Keratinocyte (primary cell): Measurements from ENCODE around the gene GBGT1. TPM values are rescaled to one million over a fixed set of nuclear protein-coding genes. Genes with fewer than 3 reads are reported as not detected.

Experiments
- DNase-seq: peaks from one replicate; pipeline ENCODE4 v3.0.0-alpha.2; 2011; ENCODE audit warnings: low read depth, missing footprints, low spot score
- FAIRE-seq: peaks from 2 replicates; lab custom pipeline; 2011; peaks lifted over from hg19 to GRCh38; lab: Jason Lieb, UNC
- H2AFZ ChIP-seq: 2 replicates; pipeline ENCODE4 v1.6.0; 2012; ENCODE audit warnings: low read length, control low read depth, inconsistent platforms; ENCODE audit not compliant: control insufficient read depth
- H3K27ac ChIP-seq: 2 replicates; pipeline ENCODE4 v1.5.1; 2011; ENCODE audit warnings: low read length; ENCODE audit not compliant: control insufficient read depth, insufficient read depth
- H3K27me3 ChIP-seq: 3 replicates; pipeline ENCODE4 v1.6.0; 2011; ENCODE audit warnings: low read length; ENCODE audit not compliant: control insufficient read depth, insufficient read depth; ENCODE audit errors: extremely low read depth
- H3K36me3 ChIP-seq, 2 experiments: 2 replicates in 1 of 2; 3 replicates in 1 of 2; pipeline ENCODE4 v1.5.1; 2011; ENCODE audit warnings: low read length in 2 of 2, mild to moderate bottlenecking in 1 of 2; ENCODE audit not compliant: control insufficient read depth in 2 of 2, insufficient read depth in 2 of 2; ENCODE audit errors: extremely low read depth in 1 of 2
- H3K4me1 ChIP-seq: 3 replicates; pipeline ENCODE4 v1.5.1; 2011; ENCODE audit warnings: low read length; ENCODE audit not compliant: control insufficient read depth, insufficient read depth; ENCODE audit errors: extremely low read depth
- H3K4me2 ChIP-seq: 3 replicates; pipeline ENCODE4 v1.6.0; 2011; ENCODE audit warnings: low read depth, low read length; ENCODE audit not compliant: control insufficient read depth, insufficient read depth; ENCODE audit errors: extremely low read depth
- H3K4me3 ChIP-seq, 3 experiments: fragments of 200-600 bp in 1 of 3; sonication (generic) in 1 of 3; 2 replicates in 2 of 3; 3 replicates in 1 of 3; pipeline ENCODE4 v1.5.1; 2011 to 2016; ENCODE audit warnings: low read length in 3 of 3, mild to moderate bottlenecking in 3 of 3, control low read depth in 2 of 3, inconsistent platforms in 1 of 3, low read depth in 1 of 3, mixed read lengths in 1 of 3, mixed run types in 1 of 3, moderate library complexity in 1 of 3; ENCODE audit not compliant: control insufficient read depth in 2 of 3, insufficient read depth in 2 of 3; ENCODE audit errors: extremely low read depth in 1 of 3
- H3K79me2 ChIP-seq: 2 replicates; pipeline ENCODE4 v1.6.0; 2012; ENCODE audit warnings: low read length; ENCODE audit not compliant: control insufficient read depth, insufficient read depth
- H3K9ac ChIP-seq: 3 replicates; pipeline ENCODE4 v1.6.0; 2011; ENCODE audit warnings: low read length; ENCODE audit not compliant: control insufficient read depth, insufficient read depth; ENCODE audit errors: extremely low read depth
- H3K9me1 ChIP-seq: 3 replicates; pipeline ENCODE4 v1.6.0; 2011; ENCODE audit warnings: low read length; ENCODE audit not compliant: control insufficient read depth, insufficient read depth; ENCODE audit errors: extremely low read depth
- H3K9me3 ChIP-seq: 2 replicates; pipeline ENCODE4 v1.5.1; 2012; ENCODE audit warnings: low read depth, low read length; ENCODE audit not compliant: control insufficient read depth
- H4K20me1 ChIP-seq: 3 replicates; pipeline ENCODE4 v1.6.0; 2011; ENCODE audit warnings: low read length; ENCODE audit not compliant: control insufficient read depth, insufficient read depth; ENCODE audit errors: extremely low read depth
- CTCF ChIP-seq, 3 experiments: IDR thresholded peaks in 1 of 3; conservative IDR thresholded peaks in 1 of 3; optimal IDR thresholded peaks in 1 of 3; 2 replicates in 2 of 3; 3 replicates in 1 of 3; pipeline versions ENCODE3 to v1.5.1; 2011; ENCODE audit warnings: low read length in 3 of 3, mild to moderate bottlenecking in 3 of 3, moderate library complexity in 2 of 3, control low read depth in 1 of 3, inconsistent platforms in 1 of 3; ENCODE audit not compliant: insufficient read depth in 2 of 3; ENCODE audit errors: extremely low read depth in 1 of 3
- EZH2 ChIP-seq: IDR thresholded peaks from one replicate; pipeline ENCODE4 v1.6.1; 2012; ENCODE audit warnings: inconsistent platforms, mild to moderate bottlenecking, low read length, moderate library complexity
- dilution Hi-C: fragments of 300-500 bp; cut with MboI; formaldehyde crosslinking; loops from one replicate; pipeline ENCODE4 v1.7.0; 2020; ENCODE audit warnings: low sequenced_read_pairs; ENCODE audit not compliant: extremely low pct_ligation_motif_present
- polyA plus RNA-seq, 5 experiments: library from polyadenylated mRNA; depleted of rRNA in 3 of 5; stranded (reverse) in 3 of 5; stranded (forward) in 1 of 5; unstranded in 1 of 5; fragments of >200 nt; gene quantifications; 1 replicate in 1 of 5; 2 replicates in 3 of 5; 3 replicates in 1 of 5; pipeline versions ENCODE4 v1.2.1 to v1.2.3, GENCODE V29; 2011 to 2012; ENCODE audit warnings: missing spikeins in 2 of 5, low read depth in 1 of 5, low replicate concordance in 1 of 5

The GBGT1 gene
- polyA plus RNA-seq, 1 donor (not counting 4 experiments of a cell fraction or from before 2014, with no cell fraction given), result 0.54 TPM

DNA sequence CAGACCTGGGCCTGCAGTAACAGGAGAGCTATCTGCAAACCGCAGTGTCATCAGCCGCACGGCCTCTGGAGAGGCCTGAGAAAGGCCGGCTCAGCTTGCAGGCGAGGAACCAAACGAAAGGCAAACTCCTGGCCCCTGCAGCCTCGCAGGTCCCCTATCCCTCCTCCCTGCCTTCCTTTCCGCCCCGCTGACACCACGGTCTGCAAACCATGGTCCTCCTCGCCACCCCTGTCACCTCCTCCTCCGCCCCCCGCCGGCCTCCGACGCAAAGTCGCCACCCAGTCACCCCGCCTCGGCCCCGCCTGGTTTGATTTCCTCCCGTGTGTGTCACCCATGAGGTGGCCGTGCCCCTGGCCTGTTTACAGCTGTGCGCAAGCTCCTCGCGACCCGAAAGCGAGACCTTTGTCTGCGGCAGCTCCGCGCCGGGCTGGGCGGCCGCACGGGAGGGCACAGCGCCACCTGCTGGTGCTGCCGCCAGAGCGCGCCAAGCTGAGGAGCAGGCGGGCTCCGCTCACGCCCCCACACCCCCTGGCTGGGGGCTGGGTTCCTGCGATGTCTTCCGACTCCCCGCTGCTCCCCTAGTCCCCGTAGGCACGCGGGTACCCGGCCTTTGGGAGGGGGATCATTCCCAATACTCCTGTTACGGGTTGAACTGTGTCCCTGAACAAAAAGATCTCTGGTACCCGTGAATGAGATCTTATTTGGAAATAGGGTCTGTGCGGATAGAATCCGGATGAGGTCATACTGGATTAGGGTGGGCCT lies 19.4 kb downstream of the GBGT1 start:
- H3K79me2 ChIP-seq, result peaks cover 48% of the 10 kb centered on the region
- no peaks in the 10 kb centered on the region for H3K9me1 ChIP-seq
- peaks cover 40% of the 10 kb centered on the region for H4K20me1 ChIP-seq
- no peaks in the 10 kb centered on the region for H3K9me3 ChIP-seq
- DNase-seq (no peak), FAIRE-seq (no peak)
- TF ChIP-seq EZH2 (no peak), CTCF (optimal IDR thresholded peaks at IDR 0.05 in 1 of 3, IDR thresholded peaks at IDR 0.05 in 1 of 3, conservative IDR thresholded peaks at IDR 0.05 in 1 of 3; ENCODE audit: extremely low read depth in 1 of 3, insufficient read depth in 2 of 3, low read length in 3 of 3) (peak in 2 of 3 experiments; percentile 90 to 97)
- peaks cover 0 to 8% of the 10 kb centered on the region in 2 experiments for H3K36me3 ChIP-seq
- dilution Hi-C loops, result no loop called here
- peak overlapping the region; percentile 52 for H3K9ac ChIP-seq
- peak overlapping the region; percentile 77 for H3K4me2 ChIP-seq
- peaks cover 22% of the 10 kb centered on the region for H3K4me1 ChIP-seq
- H3K27ac ChIP-seq, result no peak overlapping the region
- H3K4me3 ChIP-seq, result peak overlapping the region; percentile 13 to 45 (median 44)
- H2AFZ ChIP-seq, result no peak overlapping the region
- no peaks in the 10 kb centered on the region for H3K27me3 ChIP-seq

DNA sequence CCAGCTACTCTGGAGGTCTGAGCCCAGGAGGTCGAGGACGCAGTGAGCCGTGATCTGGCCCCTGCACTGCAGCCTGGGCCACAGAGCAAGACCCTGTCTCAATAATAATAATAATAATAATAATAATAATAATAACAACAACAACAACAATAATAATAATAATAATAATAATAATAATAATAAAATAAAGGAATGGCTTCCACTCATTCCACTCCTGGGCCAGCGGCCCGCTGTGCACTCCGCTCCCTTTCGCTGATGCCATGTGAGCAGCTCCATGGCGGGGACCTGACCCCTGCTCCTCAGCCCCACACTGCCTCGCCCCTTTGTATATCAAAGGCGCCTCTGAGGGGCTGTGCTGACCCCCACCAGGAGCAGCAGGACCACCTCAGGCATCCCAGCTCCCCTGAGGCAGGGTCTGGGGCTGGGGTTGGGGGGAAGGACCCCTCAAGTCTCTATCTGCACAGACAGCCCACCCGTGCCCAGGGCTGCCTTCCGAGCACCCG lies 20.0 kb downstream of the GBGT1 start:
- Histone ChIP-seq H2AFZ (no peak overlapping the region), H3K4me2 (peak overlapping the region; percentile 77), H3K9me1 (no peaks in the 10 kb centered on the region), H3K27me3 (no peaks in the 10 kb centered on the region), H3K4me1 (peaks cover 22% of the 10 kb centered on the region), H3K79me2 (peaks cover 50% of the 10 kb centered on the region), H3K27ac (no peak overlapping the region), H4K20me1 (peaks cover 46% of the 10 kb centered on the region), H3K9me3 (no peaks in the 10 kb centered on the region), H3K36me3 (peaks cover 0 to 8% of the 10 kb centered on the region in 2 experiments), H3K9ac (peak overlapping the region; percentile 52), H3K4me3 (no peak overlapping the region)
- no peak for FAIRE-seq
- dilution Hi-C loops, result no loop called here
- DNase-seq, result no peak
- no peak for TF ChIP-seq EZH2
- TF ChIP-seq CTCF (optimal IDR thresholded peaks at IDR 0.05 in 1 of 3, IDR thresholded peaks at IDR 0.05 in 1 of 3, conservative IDR thresholded peaks at IDR 0.05 in 1 of 3; ENCODE audit: extremely low read depth in 1 of 3, insufficient read depth in 2 of 3, low read length in 3 of 3), result no peak
